CD4-positive, alpha-beta T cell (primary cell): Measurements from ENCODE around the gene RBMS3. TPM values are rescaled to one million over a fixed set of nuclear protein-coding genes. Genes with fewer than 3 reads are reported as not detected.

Source experiments
- ATAC-seq: fragments of 200-7000 bp; cut with Tn5 transposase; one replicate; pipeline ENCODE4 v1.10.0; 2022; ENCODE audit warnings: mild to moderate bottlenecking; ENCODE audit not compliant: poor library complexity
- CTCF ChIA-PET: fragments of 350-600 bp; sonication (Branson Sonifier 250); formaldehyde crosslinking; loops from one replicate; lab custom pipeline; 2021; ENCODE audit warnings: antibody characterized with exemption, inconsistent platforms; lab: Charles Lee
- POLR2A ChIA-PET: fragments of 350-600 bp; sonication (Branson Sonifier 250); formaldehyde crosslinking; loops from one replicate; lab custom pipeline; 2021; ENCODE audit warnings: antibody characterized with exemption, inconsistent platforms; lab: Charles Lee
- DNase-seq, 14 experiments: peaks; one replicate each; pipeline ENCODE4 v3.0.0-alpha.2; 2013 to 2020; ENCODE audit warnings: mixed read lengths in 2 of 14
- H3K27ac ChIP-seq, 2 donors: one replicate each; pipeline versions ENCODE4 v1.5.1 to v1.7.0; 2013; ENCODE audit warnings: low read length in 2 of 2, low read depth in 1 of 2, mild to moderate bottlenecking in 1 of 2
- H3K27me3 ChIP-seq, 2 experiments: 1 replicate in 1 of 2; 2 replicates in 1 of 2; pipeline versions ENCODE4 v1.6.1 to v1.7.0; 2013; ENCODE audit warnings: low read length in 2 of 2, control low read depth in 1 of 2, mild to moderate bottlenecking in 1 of 2, moderate library complexity in 1 of 2; ENCODE audit not compliant: insufficient read depth in 2 of 2, control insufficient read depth in 1 of 2
- H3K36me3 ChIP-seq: one replicate; pipeline ENCODE4 v1.6.1; 2013; ENCODE audit warnings: low read length, control low read depth; ENCODE audit not compliant: insufficient read depth
- H3K4me1 ChIP-seq: one replicate; pipeline ENCODE4 v1.6.1; 2013; ENCODE audit warnings: low read length, control low read depth; ENCODE audit not compliant: insufficient read depth
- H3K4me3 ChIP-seq: one replicate; pipeline ENCODE4 v1.5.1; 2013; ENCODE audit warnings: mild to moderate bottlenecking, low read length, moderate library complexity
- H3K9me3 ChIP-seq, 2 experiments: 1 replicate in 1 of 2; 2 replicates in 1 of 2; pipeline versions ENCODE4 v1.6.1 to v1.7.0; 2013; ENCODE audit warnings: low read length in 2 of 2, mild to moderate bottlenecking in 2 of 2, control low read depth in 1 of 2, moderate library complexity in 1 of 2; ENCODE audit not compliant: control insufficient read depth in 1 of 2, insufficient read depth in 1 of 2
- H3K27ac Mint-ChIP-seq: one replicate; pipeline ENCODE4 v1.8.0; 2020; ENCODE audit warnings: mixed read lengths
- H3K27me3 Mint-ChIP-seq: one replicate; pipeline ENCODE4 v1.8.0; 2021; ENCODE audit warnings: mixed read lengths
- H3K36me3 Mint-ChIP-seq: one replicate; pipeline ENCODE4 v1.8.0; 2021; ENCODE audit warnings: low read depth, mixed read lengths
- H3K4me1 Mint-ChIP-seq: one replicate; pipeline ENCODE4 v1.8.0; 2021; ENCODE audit warnings: low read depth, mixed read lengths
- H3K4me3 Mint-ChIP-seq: one replicate; pipeline ENCODE4 v1.8.0; 2020; ENCODE audit warnings: mild to moderate bottlenecking, mixed read lengths
- H3K9me3 Mint-ChIP-seq: one replicate; pipeline ENCODE4 v1.8.0; 2020; ENCODE audit warnings: mixed read lengths
- intact Hi-C, 2 experiments: fragments of 100-400 bp; cut with DNase I in 1 of 2; cut with micrococcal nuclease in 1 of 2; formaldehyde crosslinking; loops; one replicate each; pipeline versions ENCODE4 v1.15.1 to v1.9.0; 2023 to 2025; cut with DNase I, micrococcal nuclease
- total RNA-seq, 174 experiments: library from RNA in 2 of 174; stranded (reverse) in 2 of 174; gene quantifications; one replicate each; pipeline ENCODE4 v1.2.3 and lab custom pipeline; 2021 to 2026
- TF ChIP-seq, protein P1 (sequence below): fragments of 200-600 bp; IDR thresholded peaks from one replicate; pipeline ENCODE4 v1.8.0; 2022; ENCODE audit warnings: antibody characterized with exemption, mild to moderate bottlenecking

RBMS3 gene
- total RNA-seq, 2 experiments from 2014 or later, result 1.6 to 1.7 TPM

DNA sequence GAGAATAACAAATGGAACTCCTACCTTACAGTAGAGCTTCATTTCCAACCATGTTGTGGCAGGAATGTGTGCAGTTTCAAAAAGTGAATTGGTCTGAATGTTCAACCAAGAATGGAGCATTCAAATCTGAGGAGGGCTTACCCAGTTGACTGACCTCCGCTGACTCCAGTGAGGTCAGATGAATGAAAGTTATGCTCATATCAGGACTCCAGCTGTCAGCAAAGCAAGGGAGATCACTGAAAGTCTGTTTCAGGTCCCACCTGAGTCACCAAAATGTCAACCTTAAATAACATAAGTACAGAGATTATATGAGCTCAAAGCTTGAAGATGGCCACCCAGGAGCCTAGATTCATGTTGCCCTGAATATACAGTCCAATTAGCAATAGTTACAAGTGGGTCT, 473.5 kb downstream of the RBMS3 start:
- Mint-ChIP-seq H3K36me3 (no peaks in the 10 kb centered on the region), H3K27ac (no peak overlapping the region), H3K27me3 (peaks cover 18% of the 10 kb centered on the region), H3K9me3 (no peaks in the 10 kb centered on the region), H3K4me1 (no peaks in the 10 kb centered on the region), H3K4me3 (no peak overlapping the region)
- intact Hi-C loops, result no loop called here
- ATAC-seq, result no peak
- POLR2A ChIA-PET, result no interaction called here
- H3K36me3 ChIP-seq, result no peaks in the 10 kb centered on the region
- DNase-seq, result no peak
- no peaks in the 10 kb centered on the region for H3K27me3 ChIP-seq
- H3K9me3 ChIP-seq, result peaks cover 0 to 4% of the 10 kb centered on the region in 2 experiments
- CTCF ChIA-PET, result interaction anchor here (1.1 to 1.2 kb wide), 2 partner anchors 9 to 24 kb away, joined by 3 to 4 read pairs; no protein-coding TSS in a partner anchor
- no peaks in the 10 kb centered on the region for H3K4me1 ChIP-seq
- no peak overlapping the region for H3K4me3 ChIP-seq
- TF ChIP-seq, protein P1, sequence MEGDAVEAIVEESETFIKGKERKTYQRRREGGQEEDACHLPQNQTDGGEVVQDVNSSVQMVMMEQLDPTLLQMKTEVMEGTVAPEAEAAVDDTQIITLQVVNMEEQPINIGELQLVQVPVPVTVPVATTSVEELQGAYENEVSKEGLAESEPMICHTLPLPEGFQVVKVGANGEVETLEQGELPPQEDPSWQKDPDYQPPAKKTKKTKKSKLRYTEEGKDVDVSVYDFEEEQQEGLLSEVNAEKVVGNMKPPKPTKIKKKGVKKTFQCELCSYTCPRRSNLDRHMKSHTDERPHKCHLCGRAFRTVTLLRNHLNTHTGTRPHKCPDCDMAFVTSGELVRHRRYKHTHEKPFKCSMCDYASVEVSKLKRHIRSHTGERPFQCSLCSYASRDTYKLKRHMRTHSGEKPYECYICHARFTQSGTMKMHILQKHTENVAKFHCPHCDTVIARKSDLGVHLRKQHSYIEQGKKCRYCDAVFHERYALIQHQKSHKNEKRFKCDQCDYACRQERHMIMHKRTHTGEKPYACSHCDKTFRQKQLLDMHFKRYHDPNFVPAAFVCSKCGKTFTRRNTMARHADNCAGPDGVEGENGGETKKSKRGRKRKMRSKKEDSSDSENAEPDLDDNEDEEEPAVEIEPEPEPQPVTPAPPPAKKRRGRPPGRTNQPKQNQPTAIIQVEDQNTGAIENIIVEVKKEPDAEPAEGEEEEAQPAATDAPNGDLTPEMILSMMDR, result no peak
- H3K27ac ChIP-seq, result no peak overlapping the region

DNA sequence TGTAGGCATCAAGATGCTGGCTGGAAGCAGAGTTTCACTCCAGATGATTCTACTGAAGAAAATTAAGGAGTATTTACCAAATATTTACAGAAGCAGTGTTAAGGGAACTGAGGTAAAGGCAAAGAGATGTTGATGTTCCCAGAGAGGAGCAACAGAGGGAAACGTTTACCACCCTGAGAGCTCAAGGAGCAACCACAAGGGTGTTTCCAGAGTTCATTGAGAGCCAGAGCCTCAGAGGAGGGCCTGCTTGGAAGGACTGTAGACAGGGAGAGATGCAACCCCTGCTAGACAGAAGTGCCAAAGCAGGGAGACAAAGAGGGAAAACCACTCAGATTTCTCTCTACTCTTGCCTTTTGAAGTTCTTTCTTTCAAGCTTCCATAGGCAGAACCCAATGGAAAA, 474.5 kb downstream of the RBMS3 start:
- Mint-ChIP-seq H3K4me1 (no peaks in the 10 kb centered on the region), H3K27me3 (peaks cover 19% of the 10 kb centered on the region), H3K9me3 (no peaks in the 10 kb centered on the region), H3K36me3 (no peaks in the 10 kb centered on the region), H3K27ac (no peak overlapping the region), H3K4me3 (no peak overlapping the region)
- intact Hi-C loops, result no loop called here
- Histone ChIP-seq H3K27me3 (no peaks in the 10 kb centered on the region), H3K9me3 (peaks cover 0 to 4% of the 10 kb centered on the region in 2 experiments), H3K4me1 (no peaks in the 10 kb centered on the region), H3K36me3 (no peaks in the 10 kb centered on the region), H3K27ac (no peak overlapping the region), H3K4me3 (no peak overlapping the region)
- ChIA-PET CTCF (interaction anchor here (1.1 to 1.2 kb wide), 2 partner anchors 8 to 25 kb away, joined by 3 to 4 read pairs; no protein-coding TSS in a partner anchor), POLR2A (no interaction called here)
- ATAC-seq (no peak), DNase-seq (no peak)
- TF ChIP-seq, protein P1, result no peak

DNA sequence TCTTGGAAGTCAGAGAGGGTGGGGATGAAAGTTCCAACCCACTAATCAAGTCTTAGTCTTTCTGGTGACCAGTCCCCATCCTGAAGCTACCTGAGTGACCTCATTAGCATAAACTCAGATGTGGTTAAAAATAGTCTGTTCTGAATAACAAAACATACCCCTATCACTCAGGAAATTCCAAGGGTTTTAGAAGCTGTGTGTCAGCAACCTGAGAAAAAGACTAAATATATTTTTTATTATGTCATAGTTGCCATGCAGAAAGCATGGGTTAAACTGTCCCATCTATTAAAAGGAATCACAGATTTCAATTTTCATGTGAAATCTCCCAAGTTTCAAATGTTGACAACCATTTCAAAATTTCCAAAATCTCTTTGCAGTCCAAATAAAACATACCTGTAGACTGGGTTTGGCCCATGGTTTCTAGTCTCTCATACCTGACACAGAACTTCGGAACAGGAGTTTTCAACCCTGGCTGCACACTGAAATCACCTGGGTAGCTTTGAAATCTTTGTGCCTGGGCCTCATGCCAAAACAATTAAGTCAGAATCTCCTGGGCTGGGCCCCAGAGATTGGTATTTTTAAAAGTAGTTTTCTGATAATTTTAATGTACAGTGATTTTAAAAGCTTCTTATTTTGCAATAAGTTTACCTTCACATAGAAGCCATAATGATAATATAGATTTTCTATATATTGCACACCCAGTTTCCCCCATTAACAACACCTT, 476.3 kb downstream of the RBMS3 start:
- intact Hi-C loops, result no loop called here
- H3K9me3 Mint-ChIP-seq, result no peaks in the 10 kb centered on the region
- no peak for ATAC-seq
- H3K27me3 Mint-ChIP-seq, result peaks cover 15% of the 10 kb centered on the region
- Histone ChIP-seq H3K36me3 (no peaks in the 10 kb centered on the region), H3K4me3 (no peak overlapping the region), H3K4me1 (no peaks in the 10 kb centered on the region), H3K9me3 (no peaks in the 10 kb centered on the region), H3K27ac (no peak overlapping the region), H3K27me3 (no peaks in the 10 kb centered on the region)
- CTCF ChIA-PET, result no interaction called here
- no peaks in the 10 kb centered on the region for H3K4me1 Mint-ChIP-seq
- no peak overlapping the region for H3K4me3 Mint-ChIP-seq
- POLR2A ChIA-PET, result no interaction called here
- TF ChIP-seq, protein P1, result no peak
- H3K27ac Mint-ChIP-seq, result no peak overlapping the region
- no peak for DNase-seq
- no peaks in the 10 kb centered on the region for H3K36me3 Mint-ChIP-seq
